Spleen (tissue), 7 donors: ENCODE results near the gene ARMC9.

Experiments
- POLR2A ChIP-seq, 3 donors: fragments of 450-650 bp; IDR thresholded peaks; one replicate each; pipeline ENCODE4 v1.5.1; 2017; ENCODE audit warnings: antibody characterized with exemption in 3 of 3, mild to moderate bottlenecking in 1 of 3
- POLR2AphosphoS5 ChIP-seq, 3 donors: sonication (generic); formaldehyde crosslinking; IDR thresholded peaks; one replicate each; pipeline ENCODE4 v1.5.1; 2017; ENCODE audit warnings: antibody characterized with exemption in 3 of 3
- TF ChIP-seq, protein P1 (sequence below), 11 experiments: fragments of 200-600 bp in 7 of 11; fragments of 450-650 bp in 4 of 11; sonication (generic) in 4 of 11; IDR thresholded peaks in 8 of 11; conservative IDR thresholded peaks in 3 of 11; 1 replicate in 7 of 11; 2 replicates in 4 of 11; pipeline versions ENCODE4 v1.4.0 to v1.8.0; 2016 to 2021; ENCODE audit warnings: antibody characterized with exemption in 11 of 11, inconsistent platforms in 4 of 11, mild to moderate bottlenecking in 1 of 11
- donor health status: DM: no; HTN: no; CAD: no; lungs with moderate emphysema.
- donor health status: DM: no; HTN: no; CAD: no.
- donor health status: DM: no; HTN: no; CAD: no.

DNA sequence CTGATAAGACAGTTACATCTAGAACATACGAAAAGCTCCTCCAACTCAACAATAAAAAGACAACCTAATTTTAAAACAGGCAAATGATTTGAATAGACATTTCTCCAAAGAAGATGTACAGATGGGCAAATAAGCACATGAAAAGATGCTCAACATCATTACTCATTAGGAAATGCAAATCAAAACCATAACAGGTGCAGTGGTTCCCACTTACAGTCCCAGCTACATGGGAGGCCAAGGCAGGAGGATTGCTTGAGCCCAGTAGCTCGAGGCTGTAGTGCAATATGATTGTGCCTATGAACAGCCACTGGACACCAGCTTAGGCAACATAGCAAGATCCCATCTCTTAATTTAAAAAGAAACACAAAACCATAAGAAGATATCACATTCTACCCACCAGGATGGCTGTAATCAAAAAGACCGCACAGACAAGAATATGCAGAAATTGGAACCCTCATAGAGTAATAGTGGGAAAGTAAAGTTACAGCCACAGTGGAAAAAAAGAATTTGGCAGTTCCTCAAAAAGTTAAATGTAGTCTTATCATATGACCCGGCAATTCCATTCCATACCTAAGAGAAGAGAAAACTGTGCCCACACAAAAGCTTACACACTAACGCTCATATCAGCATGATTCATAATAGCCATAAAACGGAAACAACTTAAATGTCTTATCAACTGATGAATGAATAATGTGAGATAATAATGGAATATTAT is 30.5 kb upstream of the ARMC9 start:
- TF ChIP-seq, protein P1, sequence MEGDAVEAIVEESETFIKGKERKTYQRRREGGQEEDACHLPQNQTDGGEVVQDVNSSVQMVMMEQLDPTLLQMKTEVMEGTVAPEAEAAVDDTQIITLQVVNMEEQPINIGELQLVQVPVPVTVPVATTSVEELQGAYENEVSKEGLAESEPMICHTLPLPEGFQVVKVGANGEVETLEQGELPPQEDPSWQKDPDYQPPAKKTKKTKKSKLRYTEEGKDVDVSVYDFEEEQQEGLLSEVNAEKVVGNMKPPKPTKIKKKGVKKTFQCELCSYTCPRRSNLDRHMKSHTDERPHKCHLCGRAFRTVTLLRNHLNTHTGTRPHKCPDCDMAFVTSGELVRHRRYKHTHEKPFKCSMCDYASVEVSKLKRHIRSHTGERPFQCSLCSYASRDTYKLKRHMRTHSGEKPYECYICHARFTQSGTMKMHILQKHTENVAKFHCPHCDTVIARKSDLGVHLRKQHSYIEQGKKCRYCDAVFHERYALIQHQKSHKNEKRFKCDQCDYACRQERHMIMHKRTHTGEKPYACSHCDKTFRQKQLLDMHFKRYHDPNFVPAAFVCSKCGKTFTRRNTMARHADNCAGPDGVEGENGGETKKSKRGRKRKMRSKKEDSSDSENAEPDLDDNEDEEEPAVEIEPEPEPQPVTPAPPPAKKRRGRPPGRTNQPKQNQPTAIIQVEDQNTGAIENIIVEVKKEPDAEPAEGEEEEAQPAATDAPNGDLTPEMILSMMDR (IDR thresholded peaks at IDR 0.05 in 8 of 11, conservative IDR thresholded peaks at IDR 0.05 in 3 of 11): no peak
- TF ChIP-seq POLR2AphosphoS5 (IDR thresholded peaks at IDR 0.05) (no peak), POLR2A (IDR thresholded peaks at IDR 0.05) (no peak)
